ENCODE data around the gene CLK2. TPM values are rescaled to one million over a fixed set of nuclear protein-coding genes. Genes with fewer than 3 reads are reported as not detected.

CLK2 gene
- total and polyA plus RNA-seq, 9 of the 15 experiments (the other 6 are each of a cell fraction or from before 2014, with no cell fraction given), result 13.5 to 81.4 (median 39.6) TPM

GRCh38 chr1:155244368-155245162 is 28.7 kb downstream of the CLK2 start (continued):
- TF ChIP-seq ZFP1 (CRISPR knock-in tag; IDR thresholded peaks at IDR 0.05) (no peak), ZNF511 (CRISPR knock-in tag; IDR thresholded peaks at IDR 0.05) (peak; percentile 96), ATF1 (CRISPR knock-in tag; IDR thresholded peaks at IDR 0.05) (peak; percentile 69), ATF1 (tag; IDR thresholded peaks at IDR 0.05) (peak; percentile 97), KAT8 (IDR thresholded peaks at IDR 0.05; ENCODE audit: low read depth) (no peak), CUX1 (CRISPR knock-in tag; IDR thresholded peaks at IDR 0.05) (peak; percentile 75; the same call in 1 of the 2 replicates), PPARD (CRISPR knock-in tag; IDR thresholded peaks at IDR 0.05) (no peak), ZNF41 (CRISPR knock-in tag; conservative IDR thresholded peaks at IDR 0.05) (no peak), MTA2 (IDR thresholded peaks at IDR 0.05; ENCODE audit: low read depth) (peak; percentile 89), U2AF2 (optimal IDR thresholded peaks at IDR 0.05; ENCODE audit: low read depth, low read length) (no peak), MED1 (CRISPR knock-in tag; IDR thresholded peaks at IDR 0.05; ENCODE audit: borderline replicate concordance) (no peak), ZNF76 (CRISPR knock-in tag; IDR thresholded peaks at IDR 0.05; ENCODE audit: borderline replicate concordance) (no peak), FOXK1 (CRISPR knock-in tag; IDR thresholded peaks at IDR 0.05; ENCODE audit: borderline replicate concordance) (peak; percentile 95; the same call in 1 of the 2 replicates), ZNF140 (CRISPR knock-in tag; IDR thresholded peaks at IDR 0.05) (no peak), HNRNPUL1 (IDR thresholded peaks at IDR 0.05; ENCODE audit: low read length) (0 out of 2 replicates have a peak, but pooled peaks have one; percentile 63), SP1 (CRISPR knock-in tag; IDR thresholded peaks at IDR 0.05) (peak; percentile 100), MIER1 (IDR thresholded peaks at IDR 0.05; ENCODE audit: low read depth) (peak; percentile 72; the same call in 1 of the 2 replicates)
- TF ChIP-seq, protein P1, sequence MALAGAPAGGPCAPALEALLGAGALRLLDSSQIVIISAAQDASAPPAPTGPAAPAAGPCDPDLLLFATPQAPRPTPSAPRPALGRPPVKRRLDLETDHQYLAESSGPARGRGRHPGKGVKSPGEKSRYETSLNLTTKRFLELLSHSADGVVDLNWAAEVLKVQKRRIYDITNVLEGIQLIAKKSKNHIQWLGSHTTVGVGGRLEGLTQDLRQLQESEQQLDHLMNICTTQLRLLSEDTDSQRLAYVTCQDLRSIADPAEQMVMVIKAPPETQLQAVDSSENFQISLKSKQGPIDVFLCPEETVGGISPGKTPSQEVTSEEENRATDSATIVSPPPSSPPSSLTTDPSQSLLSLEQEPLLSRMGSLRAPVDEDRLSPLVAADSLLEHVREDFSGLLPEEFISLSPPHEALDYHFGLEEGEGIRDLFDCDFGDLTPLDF (CRISPR knock-in tag; IDR thresholded peaks at IDR 0.05), result peak; percentile 99
- TF ChIP-seq, protein P2, sequence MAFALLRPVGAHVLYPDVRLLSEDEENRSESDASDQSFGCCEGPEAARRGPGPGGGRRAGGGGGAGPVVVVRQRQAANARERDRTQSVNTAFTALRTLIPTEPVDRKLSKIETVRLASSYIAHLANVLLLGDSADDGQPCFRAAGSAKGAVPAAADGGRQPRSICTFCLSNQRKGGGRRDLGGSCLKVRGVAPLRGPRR (CRISPR knock-in tag; IDR thresholded peaks at IDR 0.05), result no peak
- TF ChIP-seq, protein P3, sequence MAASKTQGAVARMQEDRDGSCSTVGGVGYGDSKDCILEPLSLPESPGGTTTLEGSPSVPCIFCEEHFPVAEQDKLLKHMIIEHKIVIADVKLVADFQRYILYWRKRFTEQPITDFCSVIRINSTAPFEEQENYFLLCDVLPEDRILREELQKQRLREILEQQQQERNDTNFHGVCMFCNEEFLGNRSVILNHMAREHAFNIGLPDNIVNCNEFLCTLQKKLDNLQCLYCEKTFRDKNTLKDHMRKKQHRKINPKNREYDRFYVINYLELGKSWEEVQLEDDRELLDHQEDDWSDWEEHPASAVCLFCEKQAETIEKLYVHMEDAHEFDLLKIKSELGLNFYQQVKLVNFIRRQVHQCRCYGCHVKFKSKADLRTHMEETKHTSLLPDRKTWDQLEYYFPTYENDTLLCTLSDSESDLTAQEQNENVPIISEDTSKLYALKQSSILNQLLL (CRISPR knock-in tag; IDR thresholded peaks at IDR 0.05; ENCODE audit: borderline replicate concordance), result no peak
